Ovary (tissue), 9 donors: ENCODE data around the gene MNDA. TPM values are rescaled to one million over a fixed set of nuclear protein-coding genes. Genes with fewer than 3 reads are reported as not detected.
A peak's percentile ranks its signal among the peaks of the same experiment; 100 is the strongest.

ENCODE experiments used
- DNase-seq, 5 donors: peaks; one replicate each; pipeline ENCODE4 v3.0.0-alpha.2; 2019 to 2020
- H3K27ac ChIP-seq, 2 donors: fragments of 200-600 bp; one replicate each; pipeline versions ENCODE4 v1.5.1 to v1.8.0; 2019 to 2022
- H3K27me3 ChIP-seq: fragments of 200-600 bp; one replicate; pipeline ENCODE4 v1.8.0; 2022
- H3K36me3 ChIP-seq: fragments of 200-600 bp; sonication (generic); one replicate; pipeline ENCODE4 v1.5.1; 2019
- H3K4me1 ChIP-seq: one replicate; pipeline ENCODE4 v1.8.1; 2013; ENCODE audit warnings: mild to moderate bottlenecking, moderate library complexity; ENCODE audit not compliant: insufficient read depth
- H3K4me3 ChIP-seq: fragments of 200-600 bp; sonication (generic); one replicate; pipeline ENCODE4 v1.5.1; 2017
- H3K9me3 ChIP-seq, 2 donors: fragments of 200-600 bp in 1 of 2; sonication (generic) in 1 of 2; one replicate each; pipeline versions ENCODE4 v1.5.1 to v1.8.1; 2013 to 2019; ENCODE audit warnings: mild to moderate bottlenecking in 1 of 2, moderate library complexity in 1 of 2
- EP300 ChIP-seq: sonication (generic); formaldehyde crosslinking; IDR thresholded peaks from one replicate; pipeline ENCODE4 v1.6.1; 2017; ENCODE audit warnings: antibody characterized with exemption
- POLR2A ChIP-seq: fragments of 450-650 bp; IDR thresholded peaks from one replicate; pipeline ENCODE4 v1.6.1; 2017; ENCODE audit warnings: antibody characterized with exemption, mild to moderate bottlenecking, moderate library complexity
- WGBS, 3 donors: extraction: QIAGEN DNeasy Blood & Tissue Kit in 1 of 3; methylation state at CpG; one replicate each; pipeline versions ENCODE4 v1.1.5 to v1.1.7; 2013 to 2017; 5-methylcytosine and 5-hydroxymethylcytosine counted together
- intact Hi-C, 4 donors: fragments of 100-400 bp; cut with DNase I; formaldehyde crosslinking; loops; one replicate each; pipeline versions ENCODE4 v1.11.0 to v1.15.1; 2022 to 2023
- polyA plus RNA-seq, 2 donors: library from polyadenylated mRNA; stranded (reverse); fragments of 200-250 nt in 1 of 2; fragments of 350-450 nt in 1 of 2; fragmentation: Illumina TruSeq in 1 of 2; extraction: RNeasy Lipid Tissue Mini Kit (QIAGEN cat#74804) in 1 of 2; gene quantifications; one replicate each; pipeline ENCODE4 v1.2.3, GENCODE V29; 2013 to 2014
- total RNA-seq, 7 donors: library from RNA; depleted of rRNA in 2 of 7; stranded (reverse); fragments of >200 nt in 2 of 7; fragmentation: NEBNext Ultra II Directional in 3 of 7; extraction: Animal tissue kit (Norgen Biotek cat#: 25700) in 3 of 7; gene quantifications; one replicate each; pipeline versions ENCODE4 v1.1.0 to v1.2.4, GENCODE V29; 2016 to 2023
- TF ChIP-seq, protein P1 (sequence below), 3 donors: fragments of 450-650 bp in 2 of 3; fragments of 200-600 bp in 1 of 3; IDR thresholded peaks; one replicate each; pipeline versions ENCODE4 v1.5.1 to v1.8.0; 2016 to 2022; ENCODE audit warnings: antibody characterized with exemption in 3 of 3, mild to moderate bottlenecking in 1 of 3
- donor health status: DM: no; HTN: no; CAD: no; lungs with moderate emphysema.
- donor health status: DM: no; HTN: no; CAD: no.
- donor health status: Bipolar disorder and iron deficiency.
- donor health status: DM: yes; HTN: yes; CAD: no.
- donor health status: DM: no; HTN: no; CAD: no.
- donor health status: DM: yes; HTN: yes; CAD: no.

Gene MNDA
- total and polyA plus RNA-seq, 9 donors: 0.71 to 26.5 (median 2.8) TPM

DNA sequence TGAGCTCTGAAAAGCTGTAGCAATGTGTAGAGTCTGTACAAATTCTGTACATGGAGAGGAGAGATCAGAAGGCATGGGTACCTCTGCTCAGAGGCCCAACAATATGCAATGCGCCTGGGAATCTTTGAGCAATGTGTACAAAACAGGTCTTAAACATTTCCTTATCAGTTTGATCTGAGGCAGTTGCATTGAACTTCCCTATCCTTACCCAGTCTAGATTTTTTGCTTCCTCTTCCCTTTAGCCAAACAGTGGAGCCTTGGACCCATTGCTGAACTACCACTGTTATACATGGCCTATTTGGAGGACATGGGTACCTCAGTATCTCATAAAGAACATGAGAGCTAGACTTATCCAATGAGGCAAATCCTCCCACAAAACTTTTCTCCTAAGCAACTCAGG, 12.6 kb upstream of the MNDA start:
- intact Hi-C loops: no loop called here
- H3K27ac ChIP-seq: no peak overlapping the region
- no peaks in the 10 kb centered on the region for H3K27me3 ChIP-seq
- no peak for DNase-seq
- WGBS, 3 donors: 83 to 96% (median 87%) methylated on average over 1 of the region's 1 CpG
- H3K4me1 ChIP-seq: no peaks in the 10 kb centered on the region
- no peaks in the 10 kb centered on the region for H3K36me3 ChIP-seq
- H3K9me3 ChIP-seq: no peaks in the 10 kb centered on the region
- no peak overlapping the region for H3K4me3 ChIP-seq
- TF ChIP-seq POLR2A (no peak), EP300 (no peak)
- TF ChIP-seq, protein P1, sequence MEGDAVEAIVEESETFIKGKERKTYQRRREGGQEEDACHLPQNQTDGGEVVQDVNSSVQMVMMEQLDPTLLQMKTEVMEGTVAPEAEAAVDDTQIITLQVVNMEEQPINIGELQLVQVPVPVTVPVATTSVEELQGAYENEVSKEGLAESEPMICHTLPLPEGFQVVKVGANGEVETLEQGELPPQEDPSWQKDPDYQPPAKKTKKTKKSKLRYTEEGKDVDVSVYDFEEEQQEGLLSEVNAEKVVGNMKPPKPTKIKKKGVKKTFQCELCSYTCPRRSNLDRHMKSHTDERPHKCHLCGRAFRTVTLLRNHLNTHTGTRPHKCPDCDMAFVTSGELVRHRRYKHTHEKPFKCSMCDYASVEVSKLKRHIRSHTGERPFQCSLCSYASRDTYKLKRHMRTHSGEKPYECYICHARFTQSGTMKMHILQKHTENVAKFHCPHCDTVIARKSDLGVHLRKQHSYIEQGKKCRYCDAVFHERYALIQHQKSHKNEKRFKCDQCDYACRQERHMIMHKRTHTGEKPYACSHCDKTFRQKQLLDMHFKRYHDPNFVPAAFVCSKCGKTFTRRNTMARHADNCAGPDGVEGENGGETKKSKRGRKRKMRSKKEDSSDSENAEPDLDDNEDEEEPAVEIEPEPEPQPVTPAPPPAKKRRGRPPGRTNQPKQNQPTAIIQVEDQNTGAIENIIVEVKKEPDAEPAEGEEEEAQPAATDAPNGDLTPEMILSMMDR (IDR thresholded peaks at IDR 0.05): no peak

DNA sequence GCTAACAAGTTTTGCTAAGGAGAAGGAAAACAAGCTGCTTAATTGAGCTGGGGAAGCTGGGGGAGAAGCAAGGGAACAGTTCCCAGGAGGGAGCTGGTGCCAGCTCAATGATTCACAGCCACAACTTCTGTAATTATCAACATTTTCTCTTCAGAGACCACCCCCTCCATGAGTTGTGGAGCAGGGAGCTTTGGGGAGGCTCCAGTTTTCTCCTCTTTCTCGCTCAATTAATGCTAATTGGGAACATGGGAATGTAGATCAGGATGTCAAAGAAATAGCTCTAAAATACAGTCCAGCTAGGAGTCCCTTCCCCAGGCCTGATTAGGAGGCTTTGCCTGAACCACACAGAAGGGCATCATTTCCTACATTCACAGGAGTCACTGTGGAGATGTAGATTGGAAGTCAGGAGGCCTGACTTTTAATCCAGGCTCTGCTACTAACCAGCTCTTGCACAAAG, 12.1 kb upstream of the MNDA start:
- Histone ChIP-seq H3K4me3 (no peak overlapping the region), H3K27ac (no peak overlapping the region), H3K4me1 (no peaks in the 10 kb centered on the region), H3K9me3 (no peaks in the 10 kb centered on the region), H3K36me3 (no peaks in the 10 kb centered on the region), H3K27me3 (no peaks in the 10 kb centered on the region)
- TF ChIP-seq, protein P1 (IDR thresholded peaks at IDR 0.05): no peak
- no peak for TF ChIP-seq POLR2A
- peak in 1 of 5 donors; percentile 41 for DNase-seq
- intact Hi-C loops: no loop called here
- WGBS, 3 donors: 5 to 21% (median 8%) methylated on average over 1 of the region's 1 CpG

DNA sequence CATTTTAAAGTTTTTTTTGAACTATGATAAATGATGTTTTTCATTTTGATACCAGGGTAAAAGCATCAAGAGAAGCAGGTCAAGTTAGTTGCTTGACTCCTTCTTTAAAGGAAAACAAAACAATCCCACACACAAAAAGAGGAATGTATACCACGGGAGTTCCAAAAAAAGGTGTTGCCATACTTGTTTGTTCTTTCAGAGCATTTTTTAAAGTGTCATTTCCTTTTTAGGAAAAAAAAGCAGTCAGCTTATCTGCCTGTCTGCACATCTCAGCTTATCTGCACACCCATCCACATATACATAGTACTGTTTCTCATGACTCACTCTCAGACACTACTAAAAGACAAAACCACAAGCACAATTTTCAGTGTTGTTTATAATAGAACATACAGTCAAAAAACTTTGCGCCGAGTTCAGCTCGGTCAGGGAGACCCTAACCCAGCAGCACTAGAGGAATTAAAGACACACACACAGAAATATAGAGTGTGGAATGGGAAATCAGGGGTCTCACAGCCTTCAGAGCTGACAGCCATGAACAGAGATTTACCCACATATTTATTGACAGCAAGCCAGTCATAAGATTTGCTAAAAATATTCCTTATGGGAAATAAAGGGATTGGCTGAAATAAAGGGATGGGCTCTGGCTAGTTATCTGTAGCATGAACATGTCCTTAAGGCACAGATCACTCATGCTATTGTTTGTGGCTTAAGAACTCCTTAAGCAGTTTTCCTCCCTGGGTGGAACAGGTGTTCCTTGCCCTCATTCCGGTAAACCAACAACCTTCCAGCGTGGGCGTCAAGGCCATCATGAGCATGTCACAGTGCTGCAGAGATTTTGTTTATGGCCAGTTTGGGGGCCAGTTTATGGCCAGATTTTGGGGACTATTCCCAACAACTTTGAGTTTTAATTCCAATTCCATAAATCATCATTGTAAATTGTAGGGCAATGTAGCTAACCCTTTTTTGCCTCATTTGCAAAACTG, 11.4 kb upstream of the MNDA start:
- Histone ChIP-seq H3K4me1 (no peaks in the 10 kb centered on the region), H3K36me3 (no peaks in the 10 kb centered on the region), H3K27ac (no peak overlapping the region), H3K9me3 (no peaks in the 10 kb centered on the region), H3K4me3 (no peak overlapping the region), H3K27me3 (no peaks in the 10 kb centered on the region)
- no peak for DNase-seq
- intact Hi-C loops: no loop called here
- no peak for TF ChIP-seq EP300
- 20 to 45% (median 20%) methylated on average over 7 of the region's 7 CpGs for WGBS, 3 donors

DNA sequence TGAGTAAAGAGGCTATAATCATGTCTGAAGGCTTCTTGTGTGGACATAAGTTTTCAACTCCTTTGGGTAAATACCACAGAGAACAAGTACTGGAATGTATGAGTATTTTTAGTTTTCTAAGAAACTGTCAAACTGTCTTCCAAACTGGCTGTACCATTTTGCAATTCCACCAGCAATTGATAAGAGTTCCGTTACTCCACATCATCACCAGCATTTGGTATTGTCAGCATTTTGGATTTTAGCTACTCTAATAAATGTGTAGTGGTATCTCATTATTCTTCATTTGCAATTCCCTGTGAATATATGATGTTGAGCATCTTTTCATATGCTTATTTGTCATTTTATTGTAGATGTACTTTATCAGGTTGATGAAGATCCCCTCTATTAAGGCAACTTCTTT, 9.4 kb upstream of the MNDA start:
- intact Hi-C loops: no loop called here
- Histone ChIP-seq H3K9me3 (no peaks in the 10 kb centered on the region), H3K27me3 (no peaks in the 10 kb centered on the region), H3K27ac (no peak overlapping the region), H3K36me3 (no peaks in the 10 kb centered on the region), H3K4me3 (no peak overlapping the region), H3K4me1 (no peaks in the 10 kb centered on the region)
- WGBS, 3 donors: 74 to 86% (median 83%) methylated on average over 1 of the region's 1 CpG
- TF ChIP-seq EP300: no peak
- TF ChIP-seq, protein P1 (IDR thresholded peaks at IDR 0.05): no peak
- TF ChIP-seq POLR2A: no peak
- DNase-seq: no peak

DNA sequence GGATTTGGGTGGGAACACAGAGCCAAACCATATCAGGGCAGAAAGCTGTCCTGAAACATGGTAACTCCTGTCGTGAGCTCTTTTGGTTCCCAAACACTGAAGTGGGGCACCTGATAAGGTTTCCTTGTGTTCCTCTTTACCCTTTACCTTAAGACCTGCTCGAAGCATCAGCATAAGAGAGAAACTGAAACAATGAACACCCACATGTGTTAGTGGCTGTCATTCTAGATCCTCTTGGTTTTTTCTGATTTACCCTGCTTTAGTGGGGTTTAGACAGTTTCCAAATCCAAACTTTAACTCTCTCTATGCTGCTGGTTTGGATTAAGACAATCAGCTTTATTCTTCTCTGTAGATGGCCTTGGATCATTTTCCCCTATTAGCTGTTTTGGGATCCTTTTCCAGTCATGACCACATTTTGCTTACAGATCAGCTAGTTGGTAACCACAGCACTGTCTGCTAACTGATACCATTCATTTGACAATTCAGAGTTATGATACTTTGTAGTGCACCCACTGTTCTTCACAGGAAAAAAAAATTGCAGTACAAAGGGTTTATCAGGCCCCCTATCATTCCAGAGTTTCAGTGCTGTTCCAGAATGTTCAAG, 975 bp upstream of the MNDA start:
- TF ChIP-seq, protein P1 (IDR thresholded peaks at IDR 0.05): no peak
- TF ChIP-seq POLR2A (no peak), EP300 (no peak)
- WGBS, 3 donors: 77 to 93% (median 78%) methylated on average over 2 of the region's 2 CpGs
- Histone ChIP-seq H3K36me3 (no peaks in the 10 kb centered on the region), H3K4me3 (no peak overlapping the region), H3K4me1 (no peaks in the 10 kb centered on the region), H3K27me3 (no peaks in the 10 kb centered on the region), H3K27ac (no peak overlapping the region), H3K9me3 (no peaks in the 10 kb centered on the region)
- DNase-seq: no peak
- intact Hi-C loops: no loop called here
